GM12878 (cell line): ENCODE results near the gene TLL1. TPM values are rescaled to one million over a fixed set of nuclear protein-coding genes. Genes with fewer than 3 reads are reported as not detected.

ENCODE experiments used
- ATAC-seq: fragments of 200-7000 bp; cut with Tn5 transposase; 3 replicates; pipeline ENCODE4 v1.9.1; 2020; ENCODE audit warnings: mild to moderate bottlenecking, moderate library complexity
- BruUV-seq: library from RNA; stranded (reverse); fragments of 400-500 nt; replicated peaks from 2 replicates; lab custom pipeline; 2021; lab: Mats Ljungman, UMichigan
- CTCF ChIA-PET: fragments of 300-600 bp; sonication (Branson Sonifier 250); formaldehyde crosslinking; extraction: SDS; loops from one replicate; lab custom pipeline; 2021; ENCODE audit warnings: inconsistent platforms; lab: Yijun Ruan, JAX
- POLR2A ChIA-PET: fragments of 350-600 bp; formaldehyde crosslinking; extraction: SDS; loops from one replicate; lab custom pipeline; 2021; ENCODE audit warnings: inconsistent platforms; lab: Charles Lee
- RAD21 ChIA-PET: fragments of 300-600 bp; sonication (Branson Sonifier 250); formaldehyde crosslinking; loops from one replicate; lab custom pipeline; 2023; ENCODE audit warnings: antibody characterized with exemption; ENCODE audit not compliant: unreplicated experiment; lab: Charles Lee
- SMC1A ChIA-PET: fragments of 300-600 bp; sonication (Branson Sonifier 250); formaldehyde crosslinking; loops from one replicate; lab custom pipeline; 2023; ENCODE audit not compliant: unreplicated experiment, uncharacterized antibody; lab: Charles Lee
- DNase-seq: peaks from one replicate; pipeline ENCODE4 v3.0.0-alpha.2; 2011; ENCODE audit warnings: low read depth, low spot score
- FAIRE-seq: peaks from 3 replicates; lab custom pipeline; 2011; peaks lifted over from hg19 to GRCh38; lab: Jason Lieb, UNC
- H2AFZ ChIP-seq: 2 replicates; pipeline ENCODE4 v1.6.0; 2011; ENCODE audit warnings: low read depth, low read length, control low read depth; ENCODE audit not compliant: control insufficient read depth
- H3K27ac ChIP-seq: 2 replicates; pipeline ENCODE4 v1.5.1; 2011; ENCODE audit warnings: control low read depth; ENCODE audit not compliant: control insufficient read depth, insufficient read depth
- H3K27me3 ChIP-seq, 2 experiments: replicated peaks in 1 of 2; 2 replicates each; pipeline versions ENCODE4 v1.6.0 to v1.6.1; 2011; ENCODE audit warnings: low read length in 1 of 2; ENCODE audit not compliant: control insufficient read depth in 2 of 2, insufficient read depth in 2 of 2
- H3K36me3 ChIP-seq, 2 experiments: 2 replicates each; pipeline ENCODE4 v1.5.1; 2011; ENCODE audit warnings: low read length in 1 of 2; ENCODE audit not compliant: control insufficient read depth in 2 of 2, insufficient read depth in 2 of 2
- H3K4me1 ChIP-seq: 2 replicates; pipeline ENCODE4 v1.6.1; 2011; ENCODE audit warnings: mild to moderate bottlenecking, low read length, moderate library complexity, mixed read lengths; ENCODE audit not compliant: control insufficient read depth, insufficient read depth
- H3K4me2 ChIP-seq: 2 replicates; pipeline ENCODE4 v1.6.0; 2011; ENCODE audit warnings: control low read depth; ENCODE audit not compliant: control insufficient read depth, insufficient read depth
- H3K4me3 ChIP-seq: fragments of 200-600 bp; sonication (generic); 2 replicates; pipeline ENCODE4 v1.5.1; 2016
- H3K79me2 ChIP-seq: 2 replicates; pipeline ENCODE4 v1.6.0; 2011; ENCODE audit warnings: low read length; ENCODE audit not compliant: control insufficient read depth, insufficient read depth
- H3K9ac ChIP-seq: 2 replicates; pipeline ENCODE4 v1.8.0; 2011; ENCODE audit warnings: low read length, control low read depth, mixed read lengths; ENCODE audit not compliant: control insufficient read depth, insufficient read depth
- H3K9me3 ChIP-seq: replicated peaks from 3 replicates; pipeline ENCODE4 v1.5.1; 2011; ENCODE audit warnings: mild to moderate bottlenecking, low read length; ENCODE audit not compliant: control insufficient read depth, insufficient read depth
- H4K20me1 ChIP-seq: 2 replicates; pipeline ENCODE4 v1.6.0; 2011; ENCODE audit not compliant: control insufficient read depth, insufficient read depth
- CHD2 ChIP-seq: IDR thresholded peaks from 2 replicates; pipeline ENCODE4 v1.6.1; 2011; ENCODE audit warnings: low read depth, low read length, improper control_type of control experiment, borderline replicate concordance
- DPF2 ChIP-seq: fragments of 450-650 bp; IDR thresholded peaks from 2 replicates; pipeline ENCODE4 v1.6.1; 2017; ENCODE audit warnings: mild to moderate bottlenecking
- EZH2 ChIP-seq: IDR thresholded peaks from 2 replicates; pipeline ENCODE4 v1.6.1; 2012; ENCODE audit warnings: low read depth, mild to moderate bottlenecking, control low read depth, inconsistent platforms, low read length, borderline replicate concordance; ENCODE audit not compliant: control insufficient read depth
- IRF4 ChIP-seq: IDR thresholded peaks from 2 replicates; pipeline ENCODE4 v1.6.1; 2011; ENCODE audit warnings: low read depth, low read length
- KAT2A ChIP-seq: conservative IDR thresholded peaks from 2 replicates; pipeline ENCODE4 v1.6.1; 2011; ENCODE audit warnings: low read depth, low read length; ENCODE audit not compliant: control insufficient read depth
- KLF5 ChIP-seq: fragments of 450-650 bp; IDR thresholded peaks from 2 replicates; pipeline ENCODE4 v1.6.1; 2014; ENCODE audit warnings: mild to moderate bottlenecking; ENCODE audit not compliant: partially characterized antibody
- POLR2AphosphoS5 ChIP-seq: IDR thresholded peaks from 2 replicates; pipeline ENCODE4 v1.6.1; 2011; ENCODE audit warnings: mild to moderate bottlenecking, low read length, inconsistent platforms
- RBBP5 ChIP-seq: fragments of 200-600 bp; sonication (generic); conservative IDR thresholded peaks from 2 replicates; pipeline ENCODE4 v1.6.1; 2016
- SPI1 ChIP-seq: IDR thresholded peaks from 2 replicates; pipeline ENCODE4 v1.6.1; 2011; ENCODE audit warnings: low read depth, mild to moderate bottlenecking, low read length, moderate library complexity, borderline replicate concordance; ENCODE audit not compliant: insufficient read depth
- TCF3 ChIP-seq: IDR thresholded peaks from 2 replicates; pipeline ENCODE4 v1.6.1; 2012; ENCODE audit warnings: low read depth, mild to moderate bottlenecking, low read length, borderline replicate concordance; ENCODE audit not compliant: insufficient read depth
- WGBS: methylation state at CpG from one replicate; pipeline ENCODE4 v1.1.6; 2016; ENCODE audit warnings: low lambda C conversion rate; ENCODE audit not compliant: insufficient replicate concordance, insufficient coverage; ENCODE audit errors: missing lambda C conversion rate; 5-methylcytosine and 5-hydroxymethylcytosine counted together
- in situ Hi-C: fragments of 300-500 bp; cut with MboI; formaldehyde crosslinking; loops from 9 replicates; pipeline ENCODE4 v1.14.3; 2018; ENCODE audit warnings: mixed read lengths
- intact Hi-C: fragments of 100-400 bp; cut with micrococcal nuclease; formaldehyde crosslinking; loops from one replicate; pipeline ENCODE4 v1.14.2; 2022; ENCODE audit not compliant: unreplicated experiment
- polyA plus RNA-seq, 11 experiments: library from polyadenylated mRNA; depleted of rRNA in 4 of 11; unstranded in 6 of 11; stranded (reverse) in 5 of 11; fragments of >200 nt; fragmentation: Nextera tagmentation in 4 of 11; fragmentation: Illumina TruSeq in 1 of 11; extraction: Ambion mirVana in 4 of 11; extraction: Trizol in 1 of 11; gene quantifications; 1 replicate in 1 of 11; 2 replicates in 10 of 11; pipeline versions ENCODE4 v1.2.1 to v1.2.3, GENCODE V29; 2011 to 2016; ENCODE audit warnings: inconsistent platforms in 2 of 11, missing spikeins in 2 of 11, low read depth in 1 of 11
- total RNA-seq, 4 experiments: library from RNA; depleted of rRNA in 3 of 4; stranded (reverse); fragments of >200 nt in 3 of 4; fragmentation: Illumina TruSeq in 1 of 4; extraction: Trizol in 1 of 4; gene quantifications; 2 replicates each; pipeline versions ENCODE4 v1.2.1 to v1.2.3, GENCODE V29; 2013 to 2021
- TF ChIP-seq, protein P1 (sequence below): IDR thresholded peaks from 2 replicates; pipeline ENCODE4 v1.6.1; 2011; ENCODE audit warnings: mild to moderate bottlenecking, low read depth, low read length, moderate library complexity; ENCODE audit not compliant: insufficient replicate concordance
- TF ChIP-seq, protein P2 (sequence below): fragments of 450-650 bp; formaldehyde crosslinking; IDR thresholded peaks from 2 replicates; pipeline ENCODE4 v1.4.0; 2022; ENCODE audit warnings: mild to moderate bottlenecking, moderate library complexity

TLL1 gene
- total and polyA plus RNA-seq, 10 of the 15 experiments (the other 5 are each of a cell fraction or from before 2014, with no cell fraction given), result 0.02 to 0.31 (median 0.05) TPM; not detected in 2

DNA sequence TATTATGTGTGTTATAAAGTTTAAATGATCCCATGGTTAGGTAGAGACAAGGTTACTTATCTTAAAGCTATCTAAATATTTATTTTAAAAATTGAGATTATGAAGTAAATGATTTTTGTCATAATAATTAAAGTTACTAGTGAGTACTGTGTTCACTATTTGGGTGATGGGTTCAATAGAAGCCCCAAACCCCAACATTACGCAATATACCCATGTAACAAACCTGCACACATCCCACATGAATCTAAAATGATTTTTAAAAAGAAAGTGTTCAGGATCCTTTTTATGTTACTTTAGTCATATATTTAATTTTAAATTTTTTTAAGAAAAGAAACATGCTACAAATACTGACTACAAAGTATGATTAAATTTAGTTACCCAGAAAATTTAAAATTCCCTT is 193.9 kb downstream of the TLL1 start:
- ChIA-PET CTCF (no interaction called here), SMC1A (no interaction called here), POLR2A (no interaction called here), RAD21 (no interaction called here)
- DNase-seq (no peak), FAIRE-seq (no peak), ATAC-seq (no peak)
- TF ChIP-seq, protein P1, sequence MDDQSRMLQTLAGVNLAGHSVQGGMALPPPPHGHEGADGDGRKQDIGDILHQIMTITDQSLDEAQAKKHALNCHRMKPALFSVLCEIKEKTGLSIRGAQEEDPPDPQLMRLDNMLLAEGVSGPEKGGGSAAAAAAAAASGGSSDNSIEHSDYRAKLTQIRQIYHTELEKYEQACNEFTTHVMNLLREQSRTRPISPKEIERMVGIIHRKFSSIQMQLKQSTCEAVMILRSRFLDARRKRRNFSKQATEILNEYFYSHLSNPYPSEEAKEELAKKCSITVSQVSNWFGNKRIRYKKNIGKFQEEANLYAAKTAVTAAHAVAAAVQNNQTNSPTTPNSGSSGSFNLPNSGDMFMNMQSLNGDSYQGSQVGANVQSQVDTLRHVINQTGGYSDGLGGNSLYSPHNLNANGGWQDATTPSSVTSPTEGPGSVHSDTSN, result no peak
- TF ChIP-seq, protein P2, sequence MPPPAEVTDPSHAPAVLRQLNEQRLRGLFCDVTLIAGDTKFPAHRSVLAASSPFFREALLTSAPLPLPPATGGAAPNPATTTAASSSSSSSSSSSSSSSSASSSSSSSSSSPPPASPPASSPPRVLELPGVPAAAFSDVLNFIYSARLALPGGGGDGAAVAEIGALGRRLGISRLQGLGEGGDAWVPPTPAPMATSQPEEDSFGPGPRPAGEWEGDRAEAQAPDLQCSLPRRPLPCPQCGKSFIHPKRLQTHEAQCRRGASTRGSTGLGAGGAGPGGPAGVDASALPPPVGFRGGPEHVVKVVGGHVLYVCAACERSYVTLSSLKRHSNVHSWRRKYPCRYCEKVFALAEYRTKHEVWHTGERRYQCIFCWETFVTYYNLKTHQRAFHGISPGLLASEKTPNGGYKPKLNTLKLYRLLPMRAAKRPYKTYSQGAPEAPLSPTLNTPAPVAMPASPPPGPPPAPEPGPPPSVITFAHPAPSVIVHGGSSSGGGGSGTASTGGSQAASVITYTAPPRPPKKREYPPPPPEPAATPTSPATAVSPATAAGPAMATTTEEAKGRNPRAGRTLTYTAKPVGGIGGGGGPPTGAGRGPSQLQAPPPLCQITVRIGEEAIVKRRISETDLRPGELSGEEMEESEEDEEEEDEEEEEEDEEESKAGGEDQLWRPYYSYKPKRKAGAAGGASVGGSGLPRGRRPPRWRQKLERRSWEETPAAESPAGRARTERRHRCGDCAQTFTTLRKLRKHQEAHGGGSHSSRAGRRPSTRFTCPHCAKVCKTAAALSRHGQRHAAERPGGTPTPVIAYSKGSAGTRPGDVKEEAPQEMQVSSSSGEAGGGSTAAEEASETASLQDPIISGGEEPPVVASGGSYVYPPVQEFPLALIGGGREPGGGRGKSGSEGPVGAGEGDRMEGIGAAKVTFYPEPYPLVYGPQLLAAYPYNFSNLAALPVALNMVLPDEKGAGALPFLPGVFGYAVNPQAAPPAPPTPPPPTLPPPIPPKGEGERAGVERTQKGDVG (CRISPR knock-in tag), result no peak
- TF ChIP-seq EZH2 (no peak), IRF4 (no peak), KLF5 (no peak), POLR2AphosphoS5 (no peak), RBBP5 (no peak), SPI1 (no peak), CHD2 (no peak), KAT2A (no peak), DPF2 (no peak), TCF3 (no peak)
- 60% methylated on average over 1 of the region's 1 CpG for WGBS
- intact Hi-C loops, result no loop called here
- no peak overlapping the region for H3K9ac ChIP-seq
- no peak overlapping the region for H3K4me2 ChIP-seq
- H3K36me3 ChIP-seq, result no peaks in the 10 kb centered on the region
- H3K79me2 ChIP-seq, result no peaks in the 10 kb centered on the region
- in situ Hi-C loops, result no loop called here
- no peaks in the 10 kb centered on the region for H3K9me3 ChIP-seq
- H2AFZ ChIP-seq, result no peak overlapping the region
- H3K4me1 ChIP-seq, result no peaks in the 10 kb centered on the region
- no peaks in the 10 kb centered on the region for H3K27me3 ChIP-seq
- no TSS peak for BruUV-seq
- H3K4me3 ChIP-seq, result no peak overlapping the region
- H3K27ac ChIP-seq, result no peak overlapping the region
- no peaks in the 10 kb centered on the region for H4K20me1 ChIP-seq
